Pons (tissue), 1 donor: Measurements from ENCODE around the gene EXOC2.

Source experiments
- DNase-seq: peaks from one replicate; pipeline ENCODE4 v3.0.0-alpha.2; 2016; ENCODE audit warnings: low spot score

Gene EXOC2, protein sequence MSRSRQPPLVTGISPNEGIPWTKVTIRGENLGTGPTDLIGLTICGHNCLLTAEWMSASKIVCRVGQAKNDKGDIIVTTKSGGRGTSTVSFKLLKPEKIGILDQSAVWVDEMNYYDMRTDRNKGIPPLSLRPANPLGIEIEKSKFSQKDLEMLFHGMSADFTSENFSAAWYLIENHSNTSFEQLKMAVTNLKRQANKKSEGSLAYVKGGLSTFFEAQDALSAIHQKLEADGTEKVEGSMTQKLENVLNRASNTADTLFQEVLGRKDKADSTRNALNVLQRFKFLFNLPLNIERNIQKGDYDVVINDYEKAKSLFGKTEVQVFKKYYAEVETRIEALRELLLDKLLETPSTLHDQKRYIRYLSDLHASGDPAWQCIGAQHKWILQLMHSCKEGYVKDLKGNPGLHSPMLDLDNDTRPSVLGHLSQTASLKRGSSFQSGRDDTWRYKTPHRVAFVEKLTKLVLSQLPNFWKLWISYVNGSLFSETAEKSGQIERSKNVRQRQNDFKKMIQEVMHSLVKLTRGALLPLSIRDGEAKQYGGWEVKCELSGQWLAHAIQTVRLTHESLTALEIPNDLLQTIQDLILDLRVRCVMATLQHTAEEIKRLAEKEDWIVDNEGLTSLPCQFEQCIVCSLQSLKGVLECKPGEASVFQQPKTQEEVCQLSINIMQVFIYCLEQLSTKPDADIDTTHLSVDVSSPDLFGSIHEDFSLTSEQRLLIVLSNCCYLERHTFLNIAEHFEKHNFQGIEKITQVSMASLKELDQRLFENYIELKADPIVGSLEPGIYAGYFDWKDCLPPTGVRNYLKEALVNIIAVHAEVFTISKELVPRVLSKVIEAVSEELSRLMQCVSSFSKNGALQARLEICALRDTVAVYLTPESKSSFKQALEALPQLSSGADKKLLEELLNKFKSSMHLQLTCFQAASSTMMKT

DNA sequence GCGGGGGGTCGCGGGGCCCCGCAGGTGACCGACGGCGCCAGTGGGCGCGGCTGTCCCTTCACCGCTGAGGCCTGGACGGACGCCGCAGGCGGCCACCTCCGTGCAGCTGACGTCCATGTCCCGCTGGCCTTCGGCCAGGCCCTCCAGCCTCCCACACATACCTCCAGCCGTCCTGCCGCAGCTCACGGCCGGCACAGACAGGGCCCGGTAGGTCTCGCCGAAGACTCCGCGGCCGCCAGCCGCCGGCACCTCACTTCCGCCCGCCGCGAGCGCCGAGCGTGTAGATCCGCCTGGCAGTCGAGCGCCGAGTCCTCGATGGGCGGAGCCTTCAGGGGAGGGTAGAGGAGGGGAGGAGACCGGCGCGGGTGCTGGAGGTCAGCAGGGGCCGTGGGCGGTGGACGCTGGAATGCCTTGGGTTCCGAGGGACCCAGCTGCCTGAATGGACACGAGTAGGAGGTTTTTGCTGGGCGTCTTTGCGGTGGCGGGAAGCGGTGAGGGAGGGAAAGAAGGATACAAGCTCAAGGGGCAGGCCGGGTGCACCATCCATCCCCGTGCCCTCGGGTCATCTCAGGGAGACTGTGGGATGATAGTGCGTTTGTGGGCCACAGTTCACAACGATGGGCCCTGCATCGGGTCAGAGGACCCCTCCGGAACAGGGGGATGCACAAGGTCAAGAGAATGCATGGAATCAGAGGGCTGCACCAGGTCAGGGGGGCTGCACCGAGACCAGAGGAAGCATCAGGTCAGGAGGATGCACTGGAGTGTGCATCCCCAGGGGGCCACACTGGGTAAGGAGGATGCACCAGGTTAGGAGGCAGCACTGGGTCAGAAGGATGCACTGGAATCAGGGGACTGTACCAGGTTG, at the start of gene EXOC2:
TSS of gene EXOC2 (minus strand) at position 282 of the 865 bp plus-strand sequence. CDS start 55,321 bp downstream, outside the sequence.
- peak; percentile 79 for DNase-seq

DNA sequence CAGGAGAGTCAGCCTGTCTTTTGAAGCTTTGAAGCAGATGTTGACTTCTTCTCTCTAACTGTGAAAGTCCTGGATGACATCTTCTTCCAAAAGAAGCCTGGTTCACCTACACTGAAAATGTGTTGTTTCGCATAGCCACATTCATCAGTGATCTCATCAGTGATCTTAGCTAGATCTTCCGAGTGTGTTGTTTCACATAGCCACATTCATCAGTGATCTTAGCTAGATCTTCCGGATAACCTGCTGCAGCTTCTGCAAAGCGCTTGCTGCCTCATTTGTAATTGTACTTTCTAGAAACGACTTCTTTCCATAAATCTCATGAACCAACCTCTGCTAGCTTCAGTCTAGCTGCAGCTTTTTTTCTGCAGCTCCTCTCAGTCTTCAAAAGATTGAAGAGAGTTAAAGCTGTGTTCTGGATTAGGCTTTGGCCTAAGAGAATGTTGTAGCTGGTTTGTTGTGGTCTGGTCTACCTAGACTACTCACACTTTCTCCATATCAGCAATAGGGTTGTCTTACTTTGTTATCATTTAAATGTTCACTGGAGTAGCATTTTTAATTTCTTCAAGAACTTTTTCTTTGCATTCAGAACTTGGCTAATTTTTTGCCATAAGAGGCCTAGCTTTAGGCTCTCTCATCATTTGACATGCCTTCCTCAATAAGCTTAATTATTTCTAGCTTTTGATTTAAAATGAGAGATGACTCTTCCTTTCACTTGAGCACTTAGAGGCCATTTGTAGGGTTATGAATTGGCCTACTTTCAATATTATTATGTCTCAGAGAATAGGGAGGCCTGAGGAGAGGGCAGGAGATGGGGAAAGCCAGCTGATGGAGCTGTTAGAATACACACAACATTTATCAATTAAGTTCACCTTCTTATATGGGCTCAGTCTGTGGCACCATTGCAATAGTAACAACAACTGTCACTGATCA, 48.7 kb upstream of the EXOC2 start:
- no peak for DNase-seq

DNA sequence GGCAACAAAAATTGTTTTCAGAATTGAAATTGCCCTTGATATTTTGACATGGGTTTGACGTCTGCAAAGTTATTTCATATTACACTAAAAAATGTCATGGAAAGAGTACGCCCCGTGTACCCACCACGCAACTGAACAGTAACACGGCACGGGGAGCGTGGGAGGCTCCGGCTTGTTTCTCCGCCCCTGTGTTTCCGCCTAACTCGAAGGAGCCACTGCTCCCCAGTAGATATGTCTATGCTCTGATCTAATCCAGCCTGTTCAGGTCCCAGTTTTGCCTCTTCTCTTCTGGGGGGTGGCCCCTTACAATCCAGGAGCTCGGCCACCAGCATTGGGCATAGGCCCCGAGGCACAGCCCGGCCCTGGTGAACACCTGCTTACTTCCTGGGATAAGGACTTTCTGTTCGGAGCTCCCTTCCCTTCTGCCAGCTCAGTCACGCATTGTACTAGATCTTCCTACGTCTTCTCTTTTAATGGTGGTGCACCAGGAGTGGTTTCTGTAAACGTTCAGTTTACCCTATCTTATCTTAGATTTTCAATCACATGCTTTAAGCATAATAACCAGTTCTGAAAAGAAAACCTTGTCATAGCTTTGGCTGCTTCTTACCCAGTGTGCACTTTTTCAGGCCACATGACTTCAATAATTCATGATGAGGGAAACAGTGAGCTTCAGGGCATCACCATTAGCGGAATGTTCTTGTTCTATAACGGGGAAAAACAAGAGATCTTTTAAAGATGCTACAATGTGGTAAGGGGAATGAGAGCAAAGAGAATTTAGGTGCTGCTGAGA, 43.9 kb upstream of the EXOC2 start:
- DNase-seq: no peak

DNA sequence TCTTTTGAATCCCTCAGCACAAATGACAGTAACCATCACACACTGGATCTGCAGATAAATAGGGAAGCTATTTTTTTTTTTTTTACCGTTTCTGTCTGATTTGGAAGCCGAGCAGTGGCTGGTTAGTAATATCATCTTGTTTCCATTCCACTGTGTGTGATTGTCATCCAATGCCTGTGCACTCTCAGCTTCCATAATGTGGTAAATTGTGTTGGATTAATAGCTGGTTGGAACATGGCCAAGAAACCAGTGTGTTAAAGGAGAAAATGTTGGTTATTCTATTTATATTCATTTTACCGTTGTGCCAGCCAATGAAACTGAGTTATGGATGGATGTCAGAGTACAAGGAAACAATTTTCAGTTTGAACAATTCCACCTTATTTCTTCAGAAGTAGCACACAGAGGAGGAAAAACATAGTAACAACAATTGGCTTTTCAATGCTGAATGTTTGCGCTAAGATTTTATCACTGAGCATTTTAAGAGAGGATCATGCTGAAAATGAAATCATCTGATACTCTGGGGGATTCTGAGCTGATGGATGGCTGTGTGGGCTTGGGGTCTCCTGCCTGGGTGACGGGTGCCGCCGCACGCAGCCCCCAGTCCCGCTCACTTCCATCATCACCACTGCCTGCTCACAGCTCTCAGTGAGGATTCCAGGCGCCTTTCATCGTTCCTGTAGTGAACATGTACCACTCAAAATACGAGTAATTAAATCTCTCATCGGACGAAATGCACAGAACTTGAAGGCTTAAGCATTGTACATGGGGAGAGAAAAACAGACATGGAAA, 40.7 kb upstream of the EXOC2 start:
- DNase-seq: peak; percentile 24

DNA sequence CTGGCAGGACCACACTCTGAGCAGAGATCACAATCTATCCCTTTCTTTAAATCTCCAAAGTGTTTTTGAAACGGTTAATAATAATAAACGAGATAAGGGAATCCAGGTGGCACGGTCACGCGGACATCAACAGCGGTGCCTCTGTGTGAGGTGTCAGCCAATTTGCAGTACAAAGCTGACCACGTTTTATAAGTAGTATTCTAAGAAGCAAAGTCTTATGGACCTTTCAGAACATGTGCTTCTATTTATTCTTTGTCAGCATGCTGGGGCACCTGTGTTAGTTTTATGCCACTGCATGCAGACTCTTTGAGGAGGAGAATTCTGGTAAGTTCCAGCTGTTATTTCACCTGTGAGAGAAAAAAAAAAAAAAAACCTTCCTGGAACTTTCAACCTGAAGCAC, 39.0 kb upstream of the EXOC2 start:
- no peak for DNase-seq

DNA sequence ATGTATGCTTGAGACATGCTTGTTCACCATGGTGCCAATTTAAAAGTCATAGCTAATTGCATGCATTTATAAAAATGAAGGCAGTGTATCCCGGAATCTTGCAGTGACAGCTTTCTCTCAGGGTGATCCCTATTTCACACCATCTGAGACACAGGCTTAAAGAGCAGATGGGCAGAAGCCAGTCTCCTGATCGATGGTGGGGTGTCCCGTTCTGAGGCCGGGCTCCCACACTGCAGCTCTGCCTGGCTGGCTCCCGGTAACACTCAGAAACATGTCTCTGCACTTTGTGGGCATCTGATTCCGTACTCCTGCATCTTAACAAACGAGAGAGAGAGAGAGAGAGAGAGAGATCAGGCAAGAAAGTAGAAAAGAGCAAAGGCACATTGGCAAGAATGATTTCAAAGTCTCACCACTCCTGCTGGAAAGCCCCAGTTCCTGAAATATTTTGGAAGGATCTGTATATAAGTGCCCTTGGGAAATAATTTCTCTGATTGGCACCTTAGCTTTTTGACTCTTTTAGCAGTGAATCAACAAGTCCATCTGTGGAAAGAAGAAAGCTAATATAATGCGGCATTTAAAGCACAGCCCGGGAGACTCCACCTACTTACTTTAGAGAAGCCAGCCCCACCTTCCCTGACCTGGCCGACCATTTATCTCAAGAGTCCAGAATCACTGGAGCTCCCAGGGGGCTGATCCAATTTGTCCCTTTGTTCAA, 36.8 kb upstream of the EXOC2 start:
- no peak for DNase-seq

DNA sequence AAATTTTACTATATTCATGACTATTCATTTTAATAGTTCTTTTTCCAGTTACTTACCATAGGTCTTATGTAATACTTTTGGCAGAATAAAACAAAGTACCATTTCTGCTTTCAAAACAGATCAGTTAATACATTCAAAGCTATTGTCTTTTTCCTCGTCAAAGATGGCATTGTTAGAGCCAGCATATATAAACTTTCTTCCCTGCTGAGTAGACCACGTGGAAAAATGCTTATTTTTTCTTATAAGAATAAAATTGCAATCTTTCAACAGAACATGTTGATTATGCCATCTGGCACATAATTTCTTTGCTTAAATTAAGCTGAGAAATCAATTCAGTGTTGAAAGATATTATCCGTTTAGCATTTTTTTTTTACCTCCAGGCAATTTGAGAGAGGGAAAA, 34.9 kb upstream of the EXOC2 start:
- DNase-seq: peak; percentile 88

DNA sequence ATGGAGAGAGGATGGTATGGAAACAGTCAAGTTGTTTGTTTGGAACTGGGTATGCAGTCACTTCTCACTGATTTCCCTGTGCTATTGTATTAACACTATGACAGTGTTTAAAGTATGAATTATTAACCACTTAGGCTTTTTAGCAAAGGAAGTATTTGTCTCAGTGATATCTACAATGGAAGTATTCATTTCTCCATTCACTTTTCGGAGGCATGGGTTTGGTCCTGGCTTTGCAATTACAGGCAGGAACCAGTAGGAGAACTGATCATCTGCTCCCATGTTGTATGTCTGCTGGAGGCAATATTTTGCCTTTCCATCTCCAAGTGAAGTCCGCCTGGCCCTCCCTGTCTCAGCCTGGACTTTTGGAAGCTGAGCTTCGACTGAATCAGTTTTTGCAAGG, 30.6 kb upstream of the EXOC2 start:
- no peak for DNase-seq

DNA sequence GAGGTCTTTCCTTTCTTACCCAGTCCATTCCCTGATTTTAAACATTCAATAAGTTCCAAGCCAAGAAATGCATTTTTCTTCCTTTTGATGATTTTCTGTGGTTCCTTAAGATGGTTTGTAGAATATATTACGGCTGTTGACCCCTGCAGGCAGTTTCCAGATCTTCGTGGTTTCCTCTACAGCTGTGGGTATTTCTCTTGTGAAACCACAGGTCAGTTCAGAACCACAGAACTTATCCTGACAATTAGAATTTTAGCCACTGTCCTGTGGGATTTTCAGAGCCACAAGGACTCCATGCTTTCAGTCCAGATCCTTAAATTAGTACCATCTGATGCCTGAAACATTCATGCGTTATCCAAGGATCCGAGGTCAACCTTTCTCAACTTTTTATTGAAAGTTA, 29.7 kb upstream of the EXOC2 start:
- DNase-seq: no peak

DNA sequence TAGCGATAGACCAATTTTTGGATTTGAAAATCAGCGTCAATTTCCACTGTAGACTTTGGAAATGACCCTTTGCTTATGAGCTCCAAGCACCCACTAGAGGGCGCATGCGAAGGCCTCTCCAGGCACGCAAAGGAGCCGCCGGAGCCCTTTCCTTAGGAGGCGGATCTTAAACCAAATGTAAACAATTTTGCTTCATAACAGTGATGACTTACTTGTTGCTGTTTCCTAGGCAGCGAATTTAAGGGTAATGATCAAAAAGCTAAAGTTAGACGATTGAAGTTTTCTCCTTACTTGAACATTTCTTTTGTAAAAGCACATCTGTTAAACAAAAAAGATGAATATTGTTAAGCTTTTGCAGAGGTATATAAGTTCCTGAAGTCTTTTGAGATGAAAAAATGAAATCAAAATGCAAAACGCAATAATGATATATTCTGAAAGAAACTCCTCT, 29.2 kb upstream of the EXOC2 start:
- peak; percentile 74 for DNase-seq

DNA sequence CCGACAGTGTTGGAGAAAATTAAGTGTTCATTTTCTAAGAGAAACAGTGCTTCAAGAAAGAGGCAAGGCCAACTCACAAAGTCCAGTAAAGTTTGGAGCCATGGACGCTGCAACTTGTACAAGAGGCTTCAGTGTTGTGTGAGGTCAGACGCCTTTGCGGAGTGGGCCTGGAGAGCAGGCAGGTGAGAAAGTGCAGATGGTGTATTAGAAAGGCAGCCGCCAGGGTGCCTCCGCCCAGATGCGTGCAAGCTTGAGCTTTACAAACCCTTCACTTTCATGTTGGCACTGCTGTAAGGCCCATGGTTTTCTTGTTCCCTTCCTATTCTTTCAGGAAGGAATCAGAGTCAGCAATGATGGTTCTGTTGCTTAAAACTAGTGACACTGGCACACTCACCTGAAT, 25.4 kb upstream of the EXOC2 start:
- no peak for DNase-seq

DNA sequence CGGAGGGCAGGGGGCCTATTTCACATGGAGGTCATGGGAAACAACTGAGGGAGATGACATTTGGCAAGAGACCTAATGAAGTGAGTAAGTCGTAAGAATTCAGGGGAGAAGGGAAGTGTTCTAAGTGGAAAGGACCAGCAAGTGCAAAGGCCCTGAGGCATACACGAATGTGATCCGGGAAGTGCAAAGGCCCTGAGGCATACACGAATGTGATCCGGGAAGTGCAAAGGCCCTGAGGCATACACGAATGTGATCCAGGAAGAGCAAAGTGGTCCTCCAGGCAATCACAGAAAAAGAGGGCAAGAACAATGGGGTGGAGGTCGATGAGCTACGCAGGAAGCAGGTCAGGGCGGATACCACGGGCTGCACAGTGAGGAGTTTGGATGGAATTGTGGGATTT, 24.2 kb upstream of the EXOC2 start:
- no peak for DNase-seq

DNA sequence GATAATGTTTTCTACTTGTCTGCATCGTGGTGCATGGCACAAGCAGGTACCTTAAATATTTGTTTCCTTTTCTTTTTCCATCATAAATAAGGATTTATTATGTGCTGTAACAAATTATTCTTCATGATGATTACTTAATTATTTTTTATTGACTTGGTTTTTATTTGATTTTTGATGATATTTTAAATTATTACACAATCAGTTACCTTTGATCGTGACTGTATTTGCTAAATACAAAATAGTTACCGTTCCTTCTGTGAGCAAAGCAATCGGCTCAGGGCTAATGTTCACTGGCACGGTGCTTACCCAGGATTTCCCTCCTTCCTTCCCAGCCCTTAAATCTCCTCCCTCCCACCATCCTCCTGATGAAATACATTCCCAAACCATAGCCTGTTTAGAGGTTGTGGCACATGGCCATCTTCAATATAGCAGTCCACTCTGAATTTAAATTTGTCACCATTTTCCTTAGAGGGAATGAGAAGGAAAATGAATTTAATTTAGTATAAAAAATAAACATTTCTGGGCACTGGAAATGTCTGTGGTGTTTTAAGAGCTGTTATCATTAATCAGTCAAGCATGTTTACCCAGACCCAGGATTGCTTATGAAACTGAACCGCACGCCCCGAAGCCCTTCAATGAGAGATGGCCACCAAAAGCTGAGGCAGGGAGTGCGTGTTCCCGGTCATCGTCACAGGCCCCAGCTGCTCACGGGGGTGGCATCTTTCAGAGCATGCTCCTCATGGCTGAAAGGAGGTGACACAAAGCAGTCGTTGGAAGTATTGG, 23.0 kb upstream of the EXOC2 start:
- DNase-seq: no peak

DNA sequence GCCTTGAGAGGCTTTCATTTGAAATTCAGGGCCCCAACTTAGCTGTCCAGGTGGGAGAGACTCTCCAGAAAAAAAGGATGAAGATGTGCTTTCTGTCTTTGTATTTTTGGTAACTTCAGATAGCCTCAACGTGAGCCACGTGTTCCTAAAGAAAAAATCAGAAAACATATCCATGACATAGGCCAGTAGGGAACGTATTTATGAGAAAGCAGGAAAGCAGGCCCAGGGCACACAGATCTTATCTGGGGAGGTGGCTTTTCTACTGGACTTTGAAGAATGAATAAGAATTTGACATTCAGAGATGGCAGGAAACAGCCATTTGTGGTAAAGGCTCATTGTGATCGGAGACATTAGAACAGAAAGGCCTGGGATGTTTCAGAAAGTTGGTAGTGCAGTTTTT, 21.2 kb upstream of the EXOC2 start:
- DNase-seq: no peak

DNA sequence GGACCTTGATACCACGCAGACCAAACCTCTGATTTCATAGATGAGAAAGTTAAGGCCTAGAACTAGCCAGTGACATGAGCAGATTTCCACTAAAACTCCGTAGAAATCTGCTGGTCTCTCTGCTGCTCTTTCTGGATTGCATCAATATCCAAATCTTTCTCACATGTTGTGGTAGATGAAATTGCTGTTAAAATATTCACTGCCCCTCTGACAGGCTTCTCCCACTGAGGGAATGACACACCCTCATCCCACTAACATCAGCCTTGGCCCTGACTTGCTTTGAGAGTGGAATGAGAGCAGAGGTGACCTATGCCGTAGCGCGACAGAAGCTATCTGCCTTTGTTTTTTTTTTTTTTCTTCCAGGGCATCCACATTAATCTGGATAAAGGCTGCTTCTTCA, 20.4 kb upstream of the EXOC2 start:
- no peak for DNase-seq

DNA sequence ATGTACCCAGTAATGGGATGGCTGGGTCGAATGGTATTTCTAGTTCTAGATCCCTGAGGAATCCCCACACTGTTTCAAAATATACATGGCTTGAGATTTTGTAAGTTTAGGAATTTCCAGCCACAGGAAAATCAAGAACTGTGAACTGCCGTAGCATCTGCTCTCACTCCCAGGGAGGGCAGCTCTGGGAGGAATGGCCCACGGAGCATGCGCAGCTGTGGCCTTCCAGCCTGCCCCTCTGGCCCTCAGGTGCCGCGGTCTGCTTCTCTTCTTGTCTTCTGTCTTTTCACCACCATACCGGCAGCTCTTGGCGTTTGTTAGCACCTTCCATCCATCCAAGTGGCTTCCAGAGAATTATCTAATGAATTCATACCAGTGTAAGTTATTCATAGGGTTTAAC, 19.9 kb upstream of the EXOC2 start:
- DNase-seq: no peak

DNA sequence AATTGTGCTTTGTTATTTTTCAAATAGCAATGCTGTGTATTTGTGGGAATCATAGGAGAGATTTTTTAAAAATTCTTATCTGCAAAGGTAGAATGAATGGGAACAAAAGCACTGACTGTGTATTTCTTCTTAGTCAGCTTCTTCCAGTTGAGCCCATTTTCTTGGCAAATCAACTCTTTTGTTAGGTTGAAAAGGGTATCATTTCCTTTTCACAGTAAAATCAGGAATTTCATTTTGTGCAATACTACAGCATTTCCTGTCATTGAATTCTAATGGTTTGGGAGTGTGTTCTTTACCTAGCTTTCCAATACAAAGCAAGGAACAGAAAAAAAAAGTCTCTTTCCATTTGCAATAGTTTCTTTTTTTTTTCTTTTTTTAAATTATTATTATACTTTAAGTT, 19.0 kb upstream of the EXOC2 start:
- DNase-seq: no peak
